HUES48 (cell line): Measurements from ENCODE around the gene USP34.
"Not testable (repeated sequence)": the region's sequence is repeated elsewhere in the genome, so short reads cannot be mapped to it uniquely, and the experiment has no call there.

Experiments used
- H3K27ac ChIP-seq: one replicate; pipeline ENCODE4 v1.7.0; 2013; ENCODE audit warnings: low read depth, low read length, inconsistent platforms
- H3K27me3 ChIP-seq: 2 replicates; pipeline ENCODE4 v1.6.1; 2013; ENCODE audit warnings: mild to moderate bottlenecking, low read length; ENCODE audit not compliant: control insufficient read depth, insufficient read depth
- H3K36me3 ChIP-seq: 2 replicates; pipeline ENCODE4 v1.6.1; 2013; ENCODE audit warnings: low read length; ENCODE audit not compliant: control insufficient read depth, insufficient read depth
- H3K4me1 ChIP-seq: 2 replicates; pipeline ENCODE4 v1.6.1; 2013; ENCODE audit warnings: mild to moderate bottlenecking, low read length; ENCODE audit not compliant: control insufficient read depth, insufficient read depth
- H3K4me3 ChIP-seq: 2 replicates; pipeline ENCODE4 v1.5.1; 2013; ENCODE audit warnings: mild to moderate bottlenecking, low read depth, low read length
- H3K9ac ChIP-seq: 2 replicates; pipeline ENCODE4 v1.6.1; 2013; ENCODE audit warnings: mild to moderate bottlenecking, low read depth, low read length, moderate library complexity
- H3K9me3 ChIP-seq: 2 replicates; pipeline ENCODE4 v1.6.1; 2013; ENCODE audit warnings: low read length; ENCODE audit not compliant: control insufficient read depth, insufficient read depth

The USP34 gene

GRCh38 chr2:61398413-61398812 lies 72.5 kb downstream of the USP34 start:
- Histone ChIP-seq H3K4me3 (no peak overlapping the region), H3K27ac (no peak overlapping the region), H3K4me1 (no peaks in the 10 kb centered on the region), H3K9me3 (no peaks in the 10 kb centered on the region), H3K27me3 (no peaks in the 10 kb centered on the region), H3K36me3 (peaks cover 12% of the 10 kb centered on the region), H3K9ac (no peak overlapping the region)

GRCh38 chr2:61396005-61396404 lies 74.9 kb downstream of the USP34 start:
- Histone ChIP-seq H3K36me3 (peaks cover 28% of the 10 kb centered on the region), H3K27me3 (no peaks in the 10 kb centered on the region)

GRCh38 chr2:61387588-61387987 lies 83.3 kb downstream of the USP34 start:
- H3K9ac ChIP-seq, H3K9me3 ChIP-seq, H3K27me3 ChIP-seq, H3K27ac ChIP-seq, H3K4me3 ChIP-seq, H3K4me1 ChIP-seq: not testable (repeated sequence)
- peaks cover 29% of the 10 kb centered on the region for H3K36me3 ChIP-seq

More at GRCh38 chr2:61396005-61396404, 74.9 kb downstream of the USP34 start:
- no peak overlapping the region for H3K27ac ChIP-seq
- no peaks in the 10 kb centered on the region for H3K9me3 ChIP-seq
- no peak overlapping the region for H3K4me3 ChIP-seq
- H3K9ac ChIP-seq: no peak overlapping the region
- no peaks in the 10 kb centered on the region for H3K4me1 ChIP-seq

- not testable (repeated sequence) for H3K4me3 ChIP-seq, H3K9me3 ChIP-seq, H3K27me3 ChIP-seq, H3K4me1 ChIP-seq, H3K9ac ChIP-seq
- peaks cover 60% of the 10 kb centered on the region for H3K36me3 ChIP-seq
- H3K27ac ChIP-seq: peak overlapping the region; percentile 49
These were observed 90.0 kb downstream of the USP34 start for GRCh38 chr2:61380882-61381197.

- Histone ChIP-seq H3K27ac (peak overlapping the region; percentile 49), H3K4me1 (0 out of 2 replicates have a peak, but pooled peaks cover 6% of the 10 kb centered on the region), H3K27me3 (no peaks in the 10 kb centered on the region), H3K36me3 (peaks cover 61% of the 10 kb centered on the region), H3K4me3 (no peak overlapping the region), H3K9me3 (no peaks in the 10 kb centered on the region), H3K9ac (no peak overlapping the region)
These were observed 90.6 kb downstream of the USP34 start for GRCh38 chr2:61380056-61380881.

GRCh38 chr2:61379521-61379920 lies 91.4 kb downstream of the USP34 start:
- Histone ChIP-seq H3K36me3 (peaks cover 67% of the 10 kb centered on the region), H3K9ac (no peak overlapping the region), H3K9me3 (no peaks in the 10 kb centered on the region), H3K4me3 (no peak overlapping the region), H3K4me1 (0 out of 2 replicates have a peak, but pooled peaks cover 6% of the 10 kb centered on the region), H3K27me3 (no peaks in the 10 kb centered on the region), H3K27ac (no peak overlapping the region)

GRCh38 chr2:61378281-61378680 lies 92.6 kb downstream of the USP34 start:
- Histone ChIP-seq H3K27ac (no peak overlapping the region), H3K4me1 (0 out of 2 replicates have a peak, but pooled peaks cover 6% of the 10 kb centered on the region), H3K9me3 (no peaks in the 10 kb centered on the region), H3K36me3 (peaks cover 70% of the 10 kb centered on the region), H3K9ac (no peak overlapping the region), H3K27me3 (no peaks in the 10 kb centered on the region), H3K4me3 (no peak overlapping the region)

- no peak overlapping the region for H3K9ac ChIP-seq
- no peaks in the 10 kb centered on the region for H3K27me3 ChIP-seq
- no peaks in the 10 kb centered on the region for H3K9me3 ChIP-seq
- no peak overlapping the region for H3K27ac ChIP-seq
- no peak overlapping the region for H3K4me3 ChIP-seq
- H3K4me1 ChIP-seq: 0 out of 2 replicates have a peak, but pooled peaks cover 6% of the 10 kb centered on the region
- H3K36me3 ChIP-seq: peaks cover 60% of the 10 kb centered on the region
These were observed 93.8 kb downstream of the USP34 start for GRCh38 chr2:61377046-61377445.

- Histone ChIP-seq H3K9me3 (no peaks in the 10 kb centered on the region), H3K9ac (no peak overlapping the region), H3K4me1 (0 out of 2 replicates have a peak, but pooled peaks cover 6% of the 10 kb centered on the region), H3K27me3 (no peaks in the 10 kb centered on the region), H3K36me3 (peaks cover 60% of the 10 kb centered on the region), H3K27ac (no peak overlapping the region), H3K4me3 (no peak overlapping the region)
These were observed 94.7 kb downstream of the USP34 start for GRCh38 chr2:61376211-61376610.

GRCh38 chr2:61371027-61371426 lies 99.9 kb downstream of the USP34 start:
- Histone ChIP-seq H3K4me3 (no peak overlapping the region), H3K36me3 (peaks cover 54% of the 10 kb centered on the region), H3K4me1 (no peaks in the 10 kb centered on the region), H3K27me3 (no peaks in the 10 kb centered on the region), H3K9ac (no peak overlapping the region), H3K9me3 (no peaks in the 10 kb centered on the region), H3K27ac (no peak overlapping the region)

- H3K4me1 ChIP-seq: no peaks in the 10 kb centered on the region
- H3K27me3 ChIP-seq: no peaks in the 10 kb centered on the region
- H3K36me3 ChIP-seq: peaks cover 45% of the 10 kb centered on the region
- no peak overlapping the region for H3K27ac ChIP-seq
- no peak overlapping the region for H3K4me3 ChIP-seq
- no peaks in the 10 kb centered on the region for H3K9me3 ChIP-seq
- H3K9ac ChIP-seq: no peak overlapping the region
These were observed 101.9 kb downstream of the USP34 start for GRCh38 chr2:61368687-61369665.
